ENCODE measurements around the gene MTHFD1L. TPM values are rescaled to one million over a fixed set of nuclear protein-coding genes. Genes with fewer than 3 reads are reported as not detected.

MTHFD1L gene
- total RNA-seq, 1 donor from 2014 or later, result 53.2 TPM

DNA sequence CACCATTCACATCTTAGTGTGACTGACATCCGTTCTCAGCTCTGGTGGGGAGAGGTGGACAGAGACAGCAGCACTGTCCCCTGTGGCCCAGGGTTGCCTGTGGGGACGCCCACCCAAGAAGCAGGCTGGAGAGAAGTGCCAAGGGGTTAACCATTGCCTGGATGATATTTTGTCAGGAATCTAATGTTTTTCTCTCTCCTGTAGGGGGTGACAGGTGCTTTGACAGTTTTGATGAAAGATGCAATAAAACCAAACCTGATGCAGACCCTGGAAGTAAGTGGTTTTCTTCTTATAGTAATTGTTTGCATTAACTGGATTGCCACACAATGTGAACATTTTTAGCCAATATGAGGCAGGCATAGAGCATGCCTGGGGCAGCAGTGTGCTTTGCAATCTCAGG is 99.3 kb downstream of the MTHFD1L start:
- FAIRE-seq, result no peak
- TF ChIP-seq CTCF (IDR thresholded peaks at IDR 0.05; ENCODE audit: insufficient read depth, low read length, severe bottlenecking), result no peak
- Histone ChIP-seq H3K27me3 (ENCODE audit: control insufficient read depth, insufficient read depth, low read length) (no peaks in the 10 kb centered on the region), H3K36me3 (ENCODE audit: control insufficient read depth, insufficient read depth, low read length) (peaks cover 21% of the 10 kb centered on the region), H3K4me3 (ENCODE audit: low read depth, low read length) (no peak overlapping the region)
- no peak for DNase-seq (ENCODE audit: low read depth)

- no peak for DNase-seq (ENCODE audit: low read depth)
- H3K27me3 ChIP-seq (ENCODE audit: control insufficient read depth, insufficient read depth, low read length), result no peaks in the 10 kb centered on the region
- H3K36me3 ChIP-seq (ENCODE audit: control insufficient read depth, insufficient read depth, low read length), result peaks cover 14% of the 10 kb centered on the region
- no peak for FAIRE-seq
- H3K4me3 ChIP-seq (ENCODE audit: low read depth, low read length), result no peak overlapping the region
- no peak for TF ChIP-seq CTCF (IDR thresholded peaks at IDR 0.05; ENCODE audit: insufficient read depth, low read length, severe bottlenecking)
Measured at GRCh38 chr6:150966786-150967185, 101.3 kb downstream of the MTHFD1L start.

- H3K4me3 ChIP-seq (ENCODE audit: low read depth, low read length), result no peak overlapping the region
- FAIRE-seq (no peak), DNase-seq (ENCODE audit: low read depth) (no peak)
- peaks cover 13% of the 10 kb centered on the region for H3K36me3 ChIP-seq (ENCODE audit: control insufficient read depth, insufficient read depth, low read length)
- TF ChIP-seq CTCF (IDR thresholded peaks at IDR 0.05; ENCODE audit: insufficient read depth, low read length, severe bottlenecking), result no peak
- no peaks in the 10 kb centered on the region for H3K27me3 ChIP-seq (ENCODE audit: control insufficient read depth, insufficient read depth, low read length)
Measured at GRCh38 chr6:150967381-150967780, 101.9 kb downstream of the MTHFD1L start.

DNA sequence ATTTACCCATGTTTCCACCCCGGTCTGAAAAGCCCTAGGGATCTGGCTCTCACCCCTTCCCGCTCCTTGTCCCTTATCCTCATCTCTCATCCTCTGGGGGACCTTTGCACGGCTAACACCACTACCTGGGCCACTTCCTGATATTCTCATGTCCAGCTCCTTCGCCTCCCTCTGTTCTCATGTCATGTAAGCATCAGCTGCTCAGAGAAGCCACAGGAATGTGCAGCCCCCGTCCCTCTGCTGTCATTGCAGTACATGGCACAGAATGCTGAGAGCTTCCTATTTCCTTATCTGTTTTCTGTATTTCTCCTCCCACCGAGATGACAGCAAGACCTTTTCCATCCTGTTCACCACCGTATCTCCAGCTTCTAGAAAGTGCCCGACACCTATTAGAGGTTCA is 102.4 kb downstream of the MTHFD1L start:
- H3K27me3 ChIP-seq (ENCODE audit: control insufficient read depth, insufficient read depth, low read length), result no peaks in the 10 kb centered on the region
- FAIRE-seq (no peak), DNase-seq (ENCODE audit: low read depth) (no peak)
- TF ChIP-seq CTCF (IDR thresholded peaks at IDR 0.05; ENCODE audit: insufficient read depth, low read length, severe bottlenecking), result no peak
- peaks cover 14% of the 10 kb centered on the region for H3K36me3 ChIP-seq (ENCODE audit: control insufficient read depth, insufficient read depth, low read length)
- H3K4me3 ChIP-seq (ENCODE audit: low read depth, low read length), result no peak overlapping the region

DNA sequence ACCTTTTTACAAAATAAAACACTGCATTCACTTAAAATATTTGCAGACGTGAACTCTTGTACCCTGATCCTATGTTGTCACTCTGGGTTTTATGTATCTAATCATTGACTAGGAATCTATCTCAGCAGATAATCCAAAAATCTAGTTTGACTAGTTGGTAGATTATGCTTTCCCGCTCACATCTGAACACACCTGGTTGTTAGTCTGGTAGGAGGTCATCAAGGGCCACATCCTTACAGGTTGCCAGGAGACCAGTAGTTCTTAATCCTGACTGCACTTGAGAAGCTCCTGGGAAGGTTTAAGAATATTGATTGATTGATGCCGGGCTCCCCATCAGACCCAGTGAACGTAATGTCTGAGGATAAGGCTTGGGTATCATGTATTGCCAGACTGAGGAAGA is 104.4 kb downstream of the MTHFD1L start:
- DNase-seq (ENCODE audit: low read depth), result no peak
- FAIRE-seq, result no peak
- no peak for TF ChIP-seq CTCF (IDR thresholded peaks at IDR 0.05; ENCODE audit: insufficient read depth, low read length, severe bottlenecking)
- Histone ChIP-seq H3K27me3 (ENCODE audit: control insufficient read depth, insufficient read depth, low read length) (no peaks in the 10 kb centered on the region), H3K4me3 (ENCODE audit: low read depth, low read length) (no peak overlapping the region), H3K36me3 (ENCODE audit: control insufficient read depth, insufficient read depth, low read length) (peaks cover 9% of the 10 kb centered on the region)

DNA sequence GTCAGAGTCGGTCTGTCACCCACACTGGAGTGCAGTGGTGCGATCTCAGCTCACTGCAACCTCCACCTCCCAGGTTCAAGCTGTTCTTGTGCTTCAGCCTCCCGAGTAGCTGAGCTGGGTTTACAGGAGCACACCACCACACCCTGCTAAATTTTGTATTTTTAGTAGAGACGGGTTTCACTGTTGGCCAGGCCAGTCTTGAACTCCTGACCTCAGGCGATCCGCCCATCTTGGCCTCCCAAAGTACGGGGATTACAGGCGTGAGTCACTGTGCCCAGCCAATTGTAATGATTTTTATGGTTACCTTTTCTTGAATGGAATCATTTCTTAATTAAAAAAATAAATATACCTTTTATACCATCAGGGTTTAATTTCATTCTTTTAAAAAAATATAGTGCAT is 105.7 kb downstream of the MTHFD1L start:
- Histone ChIP-seq H3K4me3 (ENCODE audit: low read depth, low read length) (no peak overlapping the region), H3K27me3 (ENCODE audit: control insufficient read depth, insufficient read depth, low read length) (no peaks in the 10 kb centered on the region), H3K36me3 (ENCODE audit: control insufficient read depth, insufficient read depth, low read length) (peaks cover 10% of the 10 kb centered on the region)
- DNase-seq (ENCODE audit: low read depth) (no peak), FAIRE-seq (no peak)
- no peak for TF ChIP-seq CTCF (IDR thresholded peaks at IDR 0.05; ENCODE audit: insufficient read depth, low read length, severe bottlenecking)
